SK-N-SH (cell line): ENCODE data around the gene CRIP3. TPM values are rescaled to one million over a fixed set of nuclear protein-coding genes. Genes with fewer than 3 reads are reported as not detected.

Experiments used
- CTCF ChIA-PET: fragments of 300-600, 350-600 bp; formaldehyde crosslinking; extraction: SDS; loops from one replicate; lab custom pipeline; 2021; lab: Yijun Ruan, JAX
- POLR2A ChIA-PET: fragments of 350-600 bp; sonication (Branson Sonifier 250); formaldehyde crosslinking; extraction: SDS; loops from one replicate; lab custom pipeline; 2020; ENCODE audit warnings: antibody characterized with exemption, inconsistent platforms; lab: Yijun Ruan, JAX
- DNase-seq: peaks from one replicate; pipeline ENCODE4 v3.0.0; 2012
- H2AFZ ChIP-seq: fragments of 200-600 bp; sonication (generic); 2 replicates; pipeline ENCODE4 v1.8.1; 2016; ENCODE audit warnings: antibody characterized with exemption, mild to moderate bottlenecking, low read depth
- H3F3A ChIP-seq: fragments of 200-600 bp; sonication (generic); replicated peaks from 2 replicates; pipeline ENCODE3; 2016; ENCODE audit warnings: antibody characterized with exemption, mild to moderate bottlenecking; ENCODE audit not compliant: insufficient read depth
- H3K27ac ChIP-seq, 2 experiments: fragments of 200-500 bp in 1 of 2; fragments of 200-600 bp in 1 of 2; sonication (Bioruptor generic) in 1 of 2; sonication (generic), shearing (Covaris generic) in 1 of 2; 2 replicates each; pipeline versions ENCODE4 v1.5.1 to v1.6.1; 2014 to 2016; ENCODE audit warnings: low read depth in 2 of 2, inconsistent platforms in 1 of 2, low read length in 1 of 2, mild to moderate bottlenecking in 1 of 2, mixed read lengths in 1 of 2
- H3K27me3 ChIP-seq: fragments of 200-600 bp; sonication (generic), shearing (Covaris generic); 2 replicates; pipeline ENCODE4 v1.6.1; 2016; ENCODE audit warnings: mixed run types; ENCODE audit not compliant: insufficient read depth
- H3K36me3 ChIP-seq, 2 experiments: fragments of 200-500 bp in 1 of 2; fragments of 200-600 bp in 1 of 2; sonication (Bioruptor generic) in 1 of 2; sonication (generic) in 1 of 2; replicated peaks in 1 of 2; 2 replicates each; pipeline versions ENCODE3 to v1.5.1; 2014 to 2016; ENCODE audit warnings: low read length in 1 of 2, mild to moderate bottlenecking in 1 of 2; ENCODE audit not compliant: insufficient read depth in 2 of 2, control insufficient read depth in 1 of 2
- H3K4me1 ChIP-seq, 2 experiments: fragments of 200-500 bp in 1 of 2; fragments of 200-600 bp in 1 of 2; sonication (Bioruptor generic) in 1 of 2; sonication (generic), shearing (Covaris generic) in 1 of 2; 2 replicates each; pipeline versions ENCODE4 v1.5.1 to v1.6.1; 2014 to 2016; ENCODE audit warnings: low read depth in 1 of 2, low read length in 1 of 2, mixed run types in 1 of 2; ENCODE audit not compliant: insufficient read depth in 2 of 2, control insufficient read depth in 1 of 2
- H3K4me2 ChIP-seq: fragments of 200-600 bp; sonication (generic), shearing (Covaris generic); 2 replicates; pipeline ENCODE4 v1.6.1; 2017; ENCODE audit warnings: mixed run types
- H3K4me3 ChIP-seq, 2 experiments: fragments of 200-500 bp in 1 of 2; fragments of 200-600 bp in 1 of 2; sonication (Bioruptor generic) in 1 of 2; sonication (generic), shearing (Covaris generic) in 1 of 2; 2 replicates each; pipeline versions ENCODE4 v1.5.1 to v1.8.1; 2014 to 2016; ENCODE audit warnings: low read depth in 2 of 2, inconsistent platforms in 1 of 2, low read length in 1 of 2, mild to moderate bottlenecking in 1 of 2, mixed read lengths in 1 of 2, moderate library complexity in 1 of 2
- H3K79me2 ChIP-seq: fragments of 200-600 bp; sonication (generic); 2 replicates; pipeline ENCODE4 v1.8.1; 2017; ENCODE audit warnings: mild to moderate bottlenecking; ENCODE audit not compliant: insufficient read depth
- H3K9ac ChIP-seq: fragments of 200-600 bp; sonication (generic); 2 replicates; pipeline ENCODE4 v1.6.1; 2017; ENCODE audit warnings: mixed run types
- H3K9me2 ChIP-seq: fragments of 200-600 bp; sonication (generic); 2 replicates; pipeline ENCODE4 v1.6.1; 2017; ENCODE audit warnings: mixed run types
- H3K9me3 ChIP-seq: fragments of 200-600 bp; sonication (generic); 2 replicates; pipeline ENCODE4 v1.6.1; 2017; ENCODE audit warnings: mixed run types, mild to moderate bottlenecking, moderate library complexity
- H4K20me1 ChIP-seq: fragments of 200-600 bp; sonication (generic); 2 replicates; pipeline ENCODE4 v1.6.1; 2017; ENCODE audit warnings: mild to moderate bottlenecking, mixed run types; ENCODE audit not compliant: insufficient read depth
- CHD2 ChIP-seq: fragments of 150-350 bp; IDR thresholded peaks from 2 replicates; pipeline ENCODE4 v1.6.1; 2018; ENCODE audit warnings: low read length; ENCODE audit not compliant: partially characterized antibody
- EP300 ChIP-seq, 2 experiments: IDR thresholded peaks; 2 replicates each; pipeline versions ENCODE4 v1.4.0 to v1.6.1; 2012; ENCODE audit warnings: borderline replicate concordance in 1 of 2, low read depth in 1 of 2, low read length in 1 of 2
- SIN3A ChIP-seq: IDR thresholded peaks from 2 replicates; pipeline ENCODE4 v1.6.1; 2012; ENCODE audit warnings: low read depth, mild to moderate bottlenecking, low read length, moderate library complexity, borderline replicate concordance
- YY1 ChIP-seq: IDR thresholded peaks from 2 replicates; pipeline ENCODE4 v1.4.0; 2012; ENCODE audit warnings: low read depth, mild to moderate bottlenecking
- WGBS: methylation state at CpG from one replicate; pipeline ENCODE4 v1.1.6; 2017; ENCODE audit warnings: low lambda C conversion rate; 5-methylcytosine and 5-hydroxymethylcytosine counted together
- polyA plus RNA-seq, 3 experiments: library from polyadenylated mRNA; depleted of rRNA; stranded (reverse); fragments of >200 nt; gene quantifications; 2 replicates each; pipeline ENCODE4 v1.2.3, GENCODE V29; 2012
- small RNA-seq, 7 experiments: library from RNA; depleted of rRNA; stranded (forward); fragments of <200 nt; gene quantifications; one replicate each; pipeline ENCODE3, GENCODE V24; 2012
- TF ChIP-seq, protein P1 (sequence below): IDR thresholded peaks from 2 replicates; pipeline ENCODE4 v1.4.0; 2012; ENCODE audit warnings: low read depth
- TF ChIP-seq, protein P2 (sequence below): fragments of 150-350 bp; IDR thresholded peaks from 2 replicates; pipeline ENCODE4 v1.6.1; 2017; ENCODE audit warnings: antibody characterized with exemption, low read length, low read depth, borderline replicate concordance
- TF ChIP-seq, protein P3 (sequence below): fragments of 150-350 bp; IDR thresholded peaks from 2 replicates; pipeline ENCODE4 v1.6.1; 2016; ENCODE audit warnings: mild to moderate bottlenecking, low read depth, low read length

CRIP3 gene
- polyA plus RNA-seq, 1 of the 3 experiments (the other 2 are of a cell fraction): not detected

DNA sequence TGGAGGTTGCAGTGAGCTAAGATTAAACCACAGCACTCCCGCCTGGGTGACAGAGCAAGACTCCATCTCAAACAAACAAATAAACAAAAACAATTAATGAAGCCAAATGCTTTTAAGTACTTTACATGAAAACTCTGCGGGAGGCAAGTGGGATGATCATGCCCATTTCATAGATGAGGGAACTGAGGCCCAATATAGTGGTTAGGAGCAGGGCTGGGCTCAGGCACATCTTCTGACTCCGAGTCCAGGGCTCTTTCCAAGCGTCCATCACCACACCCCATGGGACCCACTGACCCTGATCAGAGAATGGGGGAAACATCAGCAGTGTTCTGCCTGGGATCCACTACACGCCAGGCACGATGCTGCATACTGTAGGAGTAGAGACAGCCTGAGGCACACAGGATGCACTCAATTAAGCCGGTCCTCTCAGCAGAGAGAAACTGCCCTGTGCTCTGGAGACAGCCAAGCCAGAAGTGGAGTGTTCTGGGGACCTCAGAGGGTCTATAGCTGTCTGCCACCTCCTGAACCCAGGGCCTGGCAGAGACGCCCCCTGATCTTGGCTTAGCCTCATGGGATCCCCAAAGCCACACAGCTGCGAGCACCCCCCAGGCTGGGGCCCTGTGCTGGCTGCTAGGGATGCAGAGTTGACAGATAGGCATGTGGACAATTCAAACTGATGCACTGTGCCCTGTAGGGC is 51.8 kb downstream of the CRIP3 start:
- ChIA-PET CTCF (no interaction called here), POLR2A (no interaction called here)
- H3K79me2 ChIP-seq: no peaks in the 10 kb centered on the region
- H3K27me3 ChIP-seq: no peaks in the 10 kb centered on the region
- no peak overlapping the region for H3K27ac ChIP-seq
- no peaks in the 10 kb centered on the region for H4K20me1 ChIP-seq
- no peak overlapping the region for H3K4me3 ChIP-seq
- no peaks in the 10 kb centered on the region for H3K9me3 ChIP-seq
- no peaks in the 10 kb centered on the region for H3K9me2 ChIP-seq
- no peak overlapping the region for H3K9ac ChIP-seq
- no peak for DNase-seq
- no peaks in the 10 kb centered on the region for H3F3A ChIP-seq
- no peak overlapping the region for H2AFZ ChIP-seq
- no peak overlapping the region for H3K4me2 ChIP-seq
- TF ChIP-seq CHD2 (no peak), EP300 (IDR thresholded peaks at IDR 0.05; ENCODE audit: borderline replicate concordance in 1 of 2, low read depth in 1 of 2, low read length in 1 of 2) (no peak), YY1 (no peak), SIN3A (no peak)
- TF ChIP-seq, protein P1, sequence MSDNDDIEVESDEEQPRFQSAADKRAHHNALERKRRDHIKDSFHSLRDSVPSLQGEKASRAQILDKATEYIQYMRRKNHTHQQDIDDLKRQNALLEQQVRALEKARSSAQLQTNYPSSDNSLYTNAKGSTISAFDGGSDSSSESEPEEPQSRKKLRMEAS: no peak
- TF ChIP-seq, protein P2, sequence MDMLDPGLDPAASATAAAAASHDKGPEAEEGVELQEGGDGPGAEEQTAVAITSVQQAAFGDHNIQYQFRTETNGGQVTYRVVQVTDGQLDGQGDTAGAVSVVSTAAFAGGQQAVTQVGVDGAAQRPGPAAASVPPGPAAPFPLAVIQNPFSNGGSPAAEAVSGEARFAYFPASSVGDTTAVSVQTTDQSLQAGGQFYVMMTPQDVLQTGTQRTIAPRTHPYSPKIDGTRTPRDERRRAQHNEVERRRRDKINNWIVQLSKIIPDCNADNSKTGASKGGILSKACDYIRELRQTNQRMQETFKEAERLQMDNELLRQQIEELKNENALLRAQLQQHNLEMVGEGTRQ: no peak
- TF ChIP-seq, protein P3, sequence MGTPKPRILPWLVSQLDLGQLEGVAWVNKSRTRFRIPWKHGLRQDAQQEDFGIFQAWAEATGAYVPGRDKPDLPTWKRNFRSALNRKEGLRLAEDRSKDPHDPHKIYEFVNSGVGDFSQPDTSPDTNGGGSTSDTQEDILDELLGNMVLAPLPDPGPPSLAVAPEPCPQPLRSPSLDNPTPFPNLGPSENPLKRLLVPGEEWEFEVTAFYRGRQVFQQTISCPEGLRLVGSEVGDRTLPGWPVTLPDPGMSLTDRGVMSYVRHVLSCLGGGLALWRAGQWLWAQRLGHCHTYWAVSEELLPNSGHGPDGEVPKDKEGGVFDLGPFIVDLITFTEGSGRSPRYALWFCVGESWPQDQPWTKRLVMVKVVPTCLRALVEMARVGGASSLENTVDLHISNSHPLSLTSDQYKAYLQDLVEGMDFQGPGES: no peak
- no peaks in the 10 kb centered on the region for H3K36me3 ChIP-seq
- 82% methylated on average over 4 of the region's 9 CpGs for WGBS
- H3K4me1 ChIP-seq: no peaks in the 10 kb centered on the region

Small RNA genes within 50 kb of the gene (small RNA-seq; reads per million reads assigned to genes)
- 0 reads per million in 7 experiments for gene RPL12P47

Other genes with a start within 250 kb of the CRIP3 start
- gene MRPL2, start 249.4 kb downstream of the CRIP3 start, polyA plus RNA-seq (2012; rRNA removed): 43.0 and 64.7 TPM in 2 replicates
- 17.5 and 22.0 TPM in 2 replicates for gene KLC4, start 249.2 kb downstream of the CRIP3 start, polyA plus RNA-seq (2012; rRNA removed)
- gene PTK7, start 232.5 kb downstream of the CRIP3 start, polyA plus RNA-seq (2012; rRNA removed): 93.7 and 105 TPM in 2 replicates
- gene SRF, start 137.6 kb downstream of the CRIP3 start, polyA plus RNA-seq (2012; rRNA removed): 31.7 and 33.8 TPM in 2 replicates
- 36.8 and 37.7 TPM in 2 replicates for gene CUL9, start 126.6 kb downstream of the CRIP3 start, polyA plus RNA-seq (2012; rRNA removed)
- 263 and 287 TPM in 2 replicates for gene DNPH1, start 79.3 kb downstream of the CRIP3 start, polyA plus RNA-seq (2012; rRNA removed)
- 0.91 and 0.94 TPM in 2 replicates for gene TTBK1, start 65.3 kb downstream of the CRIP3 start, polyA plus RNA-seq (2012; rRNA removed)
- gene SLC22A7, start 10.6 kb downstream of the CRIP3 start, polyA plus RNA-seq (2012; rRNA removed): not detected in 2 replicates
- 6.3 and 7.8 TPM in 2 replicates for gene ZNF318, start 60.8 kb upstream of the CRIP3 start, polyA plus RNA-seq (2012; rRNA removed)
- gene ABCC10, start 118.7 kb upstream of the CRIP3 start, polyA plus RNA-seq (2012; rRNA removed): 21.5 and 28.3 TPM in 2 replicates
- 1.9 and 3.9 TPM in 2 replicates for gene DLK2, start 146.7 kb upstream of the CRIP3 start, polyA plus RNA-seq (2012; rRNA removed)
- gene TJAP1, start 168.7 kb upstream of the CRIP3 start, polyA plus RNA-seq (2012; rRNA removed): 30.7 and 39.5 TPM in 2 replicates
- 0.73 and 0.89 TPM in 2 replicates for gene LRRC73, start 201.5 kb upstream of the CRIP3 start, polyA plus RNA-seq (2012; rRNA removed)
- 219 and 248 TPM in 2 replicates for gene YIPF3, start 208.1 kb upstream of the CRIP3 start, polyA plus RNA-seq (2012; rRNA removed)
- gene POLR1C, start 208.3 kb upstream of the CRIP3 start, polyA plus RNA-seq (2012; rRNA removed): 59.1 and 80.6 TPM in 2 replicates